GM23338 (cell line): ENCODE results near the gene MANSC1.

Source experiments
- EZH2 ChIP-seq: fragments of 200-600 bp; sonication (generic); IDR thresholded peaks from one replicate; pipeline ENCODE4 v1.8.0; 2017; ENCODE audit warnings: antibody characterized with exemption, mild to moderate bottlenecking, low read depth; ENCODE audit not compliant: unreplicated experiment
- EZH2phosphoT487 ChIP-seq: fragments of 200-600 bp; sonication (generic); IDR thresholded peaks from one replicate; pipeline ENCODE4 v1.8.1; 2018; ENCODE audit warnings: antibody characterized with exemption; ENCODE audit not compliant: unreplicated experiment
- POLR2AphosphoS5 ChIP-seq: IDR thresholded peaks from 2 replicates; pipeline ENCODE4 v1.6.1; 2016; ENCODE audit warnings: antibody characterized with exemption, low read depth
- REST ChIP-seq: IDR thresholded peaks from one replicate; pipeline ENCODE4 v1.6.1; 2018; ENCODE audit warnings: antibody characterized with exemption; ENCODE audit not compliant: unreplicated experiment
- TF ChIP-seq, protein P1 (sequence below), 2 experiments: fragments of 200-600 bp in 1 of 2; sonication (generic) in 1 of 2; conservative IDR thresholded peaks; 2 replicates each; pipeline versions ENCODE4 v1.5.1 to v1.6.1; 2016 to 2017; ENCODE audit warnings: antibody characterized with exemption in 2 of 2, low read depth in 2 of 2, mild to moderate bottlenecking in 2 of 2, moderate library complexity in 1 of 2

DNA sequence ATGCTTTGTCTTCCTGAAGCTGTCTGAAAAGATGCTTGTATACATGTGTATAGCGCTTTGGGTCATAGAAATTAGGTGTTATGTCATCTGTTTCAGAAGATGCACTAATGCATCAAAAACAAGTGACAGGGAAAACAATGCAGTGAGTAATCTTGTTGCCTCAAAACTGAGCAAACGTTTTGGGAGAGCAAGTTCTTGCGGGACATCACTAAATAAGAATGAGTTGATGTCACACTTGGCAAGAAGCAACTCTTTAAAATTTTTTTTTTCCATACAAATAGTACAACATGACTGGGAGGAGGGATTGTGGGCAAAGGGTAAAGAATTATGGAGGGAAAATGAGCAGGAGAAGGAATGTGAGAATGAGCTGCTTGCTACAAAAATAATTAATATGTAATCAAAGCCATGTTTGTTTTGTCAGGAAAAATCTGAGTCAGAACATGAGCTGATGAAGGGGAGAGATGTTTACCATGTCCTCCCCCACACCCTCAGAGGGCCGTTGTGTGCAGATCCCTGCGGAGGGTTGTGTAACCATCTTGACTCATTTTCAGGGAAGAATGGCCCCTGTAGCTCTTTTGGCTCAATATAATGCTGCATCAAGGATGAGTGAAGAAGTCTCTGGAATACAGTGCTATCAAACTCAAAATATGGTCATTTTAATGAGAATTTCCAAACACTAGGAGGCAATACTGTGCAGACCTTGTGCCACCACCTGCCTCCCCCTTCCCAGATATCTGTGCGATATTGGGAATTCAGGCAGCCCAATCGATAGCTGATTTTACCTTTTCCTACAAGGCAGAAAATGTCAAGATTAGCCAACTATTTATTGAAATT lies 48.2 kb upstream of the MANSC1 start:
- no peak for TF ChIP-seq EZH2
- TF ChIP-seq POLR2AphosphoS5: no peak
- TF ChIP-seq, protein P1, sequence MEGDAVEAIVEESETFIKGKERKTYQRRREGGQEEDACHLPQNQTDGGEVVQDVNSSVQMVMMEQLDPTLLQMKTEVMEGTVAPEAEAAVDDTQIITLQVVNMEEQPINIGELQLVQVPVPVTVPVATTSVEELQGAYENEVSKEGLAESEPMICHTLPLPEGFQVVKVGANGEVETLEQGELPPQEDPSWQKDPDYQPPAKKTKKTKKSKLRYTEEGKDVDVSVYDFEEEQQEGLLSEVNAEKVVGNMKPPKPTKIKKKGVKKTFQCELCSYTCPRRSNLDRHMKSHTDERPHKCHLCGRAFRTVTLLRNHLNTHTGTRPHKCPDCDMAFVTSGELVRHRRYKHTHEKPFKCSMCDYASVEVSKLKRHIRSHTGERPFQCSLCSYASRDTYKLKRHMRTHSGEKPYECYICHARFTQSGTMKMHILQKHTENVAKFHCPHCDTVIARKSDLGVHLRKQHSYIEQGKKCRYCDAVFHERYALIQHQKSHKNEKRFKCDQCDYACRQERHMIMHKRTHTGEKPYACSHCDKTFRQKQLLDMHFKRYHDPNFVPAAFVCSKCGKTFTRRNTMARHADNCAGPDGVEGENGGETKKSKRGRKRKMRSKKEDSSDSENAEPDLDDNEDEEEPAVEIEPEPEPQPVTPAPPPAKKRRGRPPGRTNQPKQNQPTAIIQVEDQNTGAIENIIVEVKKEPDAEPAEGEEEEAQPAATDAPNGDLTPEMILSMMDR (conservative IDR thresholded peaks at IDR 0.05; ENCODE audit: low read depth in 2 of 2): peak; percentile 25 to 54; a peak in 3 of 4 replicates
- no peak for TF ChIP-seq REST
- no peak for TF ChIP-seq EZH2phosphoT487
